GM19452 (cell line): ENCODE results near the gene EID3.
"Not testable (repeated sequence)": the region's sequence is repeated elsewhere in the genome, so short reads cannot be mapped to it uniquely, and the experiment has no call there.

ENCODE experiments used
- ATAC-seq: cut with Tn5 transposase; IDR thresholded peaks from one replicate; pipeline ENCODE4 v1.9.1; 2021; ENCODE audit not compliant: unreplicated experiment

The EID3 gene

DNA sequence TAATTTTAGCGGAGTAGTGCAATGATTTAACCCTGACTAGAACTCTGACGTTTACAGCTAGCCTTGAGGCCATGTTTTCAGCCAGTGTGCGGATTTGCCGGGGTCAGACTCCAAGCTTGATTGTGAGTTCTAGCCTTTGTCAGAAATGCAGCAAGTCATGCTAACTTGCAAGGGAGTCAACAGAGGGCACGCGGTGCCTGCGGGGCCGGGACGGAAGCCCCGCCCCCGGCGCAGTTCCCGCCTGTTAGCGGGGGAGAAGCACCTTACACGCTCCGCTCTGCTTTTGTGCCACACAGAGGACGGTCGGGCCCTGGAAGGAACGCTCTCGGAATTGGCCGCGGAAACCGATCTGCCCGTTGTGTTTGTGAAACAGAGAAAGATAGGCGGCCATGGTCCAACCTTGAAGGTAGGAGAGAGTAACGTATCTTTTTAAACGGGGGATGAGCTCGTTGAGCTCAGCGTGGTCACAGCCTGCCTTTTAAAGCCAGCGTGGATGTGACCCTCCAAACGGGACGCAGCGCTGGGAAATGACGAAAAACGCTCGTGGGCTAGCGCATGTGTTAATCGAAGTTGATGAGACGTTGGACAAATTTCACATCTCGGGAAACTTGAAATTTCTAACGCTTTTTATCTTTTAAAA lies 14.8 kb upstream of the EID3 start:
- peak; percentile 57 for ATAC-seq

DNA sequence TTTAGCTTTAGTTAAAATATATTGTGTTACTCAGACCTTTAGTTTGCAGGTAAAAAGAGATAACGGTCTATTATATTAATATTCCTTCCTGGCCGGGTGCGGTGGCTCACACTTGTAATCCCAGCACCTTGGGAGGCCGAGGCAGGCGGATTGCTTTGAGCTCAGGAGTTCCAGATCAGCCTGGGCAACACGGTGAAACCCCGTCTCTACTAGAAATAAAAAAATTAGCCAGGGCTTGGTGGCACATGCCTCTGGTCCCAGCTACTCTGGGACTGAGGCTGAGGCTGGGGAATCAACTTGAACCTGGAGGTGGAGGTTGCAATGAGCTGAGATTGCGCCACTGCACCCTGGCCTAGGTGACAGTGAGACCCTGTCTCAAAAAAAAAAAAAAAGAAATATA lies 13.2 kb upstream of the EID3 start:
- no peak for ATAC-seq

DNA sequence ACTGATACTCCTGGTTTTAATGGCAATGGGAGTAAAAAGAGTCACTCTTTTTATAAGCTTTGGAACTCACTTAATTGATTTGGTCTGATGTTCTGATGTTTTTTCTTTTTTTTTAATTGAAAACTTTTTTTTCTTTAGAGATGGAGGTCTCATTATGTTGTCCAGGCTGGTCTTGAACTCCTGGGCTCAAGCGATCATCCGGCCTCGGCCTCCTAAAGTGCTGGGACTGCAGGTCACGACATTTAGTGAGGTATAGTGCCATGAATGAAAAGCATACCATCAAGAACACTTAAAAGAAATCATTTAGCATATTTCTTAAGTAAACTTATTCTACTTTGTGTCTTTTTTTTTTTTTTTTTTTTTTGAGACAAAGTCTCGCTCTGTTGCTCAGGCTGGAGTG lies 12.7 kb upstream of the EID3 start:
- no peak for ATAC-seq

DNA sequence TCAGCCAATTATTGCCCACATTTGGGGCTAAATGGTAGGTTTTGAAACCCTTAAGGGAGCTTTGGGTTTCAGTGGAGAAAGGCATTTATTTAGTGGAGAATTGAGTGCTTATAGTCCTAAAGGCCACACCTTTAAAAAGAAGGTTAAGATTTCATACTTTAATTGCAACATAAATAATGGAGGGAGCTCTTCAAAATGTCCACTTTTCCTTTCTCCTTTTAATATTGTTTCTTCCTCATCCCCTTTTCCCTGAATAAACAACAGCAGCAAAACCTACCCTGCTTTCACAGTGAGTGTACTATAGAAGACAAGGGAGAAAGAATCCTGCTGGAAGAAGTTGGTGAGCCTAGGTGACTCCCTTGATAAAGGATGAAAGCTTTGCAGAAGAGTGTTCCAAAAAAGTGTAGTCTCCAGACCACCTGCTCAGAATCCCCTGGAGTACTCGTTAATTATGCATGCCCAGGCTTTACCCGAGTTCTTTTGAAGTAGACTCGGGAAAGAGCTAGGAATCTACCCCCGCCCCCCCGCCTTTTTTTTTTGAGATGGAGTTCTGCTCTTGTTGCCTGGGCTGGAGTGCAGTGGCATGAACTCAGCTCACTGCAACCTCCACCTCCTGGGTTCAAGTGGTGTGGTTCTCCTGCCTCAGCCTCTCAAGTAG lies 11.5 kb upstream of the EID3 start:
- ATAC-seq = no peak

DNA sequence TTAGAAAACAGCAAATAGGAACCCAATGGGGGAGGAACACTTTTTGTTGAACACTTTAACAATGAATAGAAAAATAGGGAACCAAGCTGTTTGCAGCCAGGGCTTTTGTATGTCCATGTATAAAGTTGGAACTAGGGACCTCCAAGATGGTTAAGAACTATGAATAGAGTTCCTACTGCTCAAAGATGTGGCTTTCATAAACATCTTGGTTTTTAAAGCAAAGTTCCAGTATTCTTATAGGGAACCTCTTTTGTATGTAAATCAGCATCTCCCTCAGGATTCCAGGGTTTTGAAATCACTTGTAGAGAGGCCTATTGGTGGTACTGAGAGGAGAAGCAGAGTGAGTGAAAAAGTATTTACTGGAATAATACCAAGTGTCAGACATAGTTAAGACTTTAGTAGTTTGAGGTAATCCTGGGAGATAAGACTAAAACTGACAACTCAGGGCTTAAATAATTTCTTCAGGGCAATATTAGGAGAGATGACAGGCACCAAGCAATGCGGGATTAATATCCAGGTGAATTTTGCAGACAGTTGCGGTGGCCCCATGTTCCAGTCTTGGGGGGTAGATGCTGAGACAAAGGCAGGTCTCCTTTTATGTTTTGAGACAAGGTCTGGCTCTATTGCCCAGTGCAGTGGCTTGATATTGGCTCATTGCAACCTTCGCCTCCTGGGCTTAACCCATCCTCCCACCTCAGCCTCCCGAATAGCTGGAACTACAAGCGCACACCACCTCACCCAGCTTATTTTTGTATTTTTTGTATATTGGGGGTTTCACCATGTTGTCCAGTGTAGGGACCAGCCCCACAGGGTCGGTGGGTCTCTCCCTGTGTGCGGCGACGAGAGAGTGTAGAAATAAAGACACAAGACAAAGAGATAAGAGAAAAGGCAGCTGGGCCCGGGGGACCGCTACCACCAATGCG lies 10.4 kb upstream of the EID3 start:
- no peak for ATAC-seq

DNA sequence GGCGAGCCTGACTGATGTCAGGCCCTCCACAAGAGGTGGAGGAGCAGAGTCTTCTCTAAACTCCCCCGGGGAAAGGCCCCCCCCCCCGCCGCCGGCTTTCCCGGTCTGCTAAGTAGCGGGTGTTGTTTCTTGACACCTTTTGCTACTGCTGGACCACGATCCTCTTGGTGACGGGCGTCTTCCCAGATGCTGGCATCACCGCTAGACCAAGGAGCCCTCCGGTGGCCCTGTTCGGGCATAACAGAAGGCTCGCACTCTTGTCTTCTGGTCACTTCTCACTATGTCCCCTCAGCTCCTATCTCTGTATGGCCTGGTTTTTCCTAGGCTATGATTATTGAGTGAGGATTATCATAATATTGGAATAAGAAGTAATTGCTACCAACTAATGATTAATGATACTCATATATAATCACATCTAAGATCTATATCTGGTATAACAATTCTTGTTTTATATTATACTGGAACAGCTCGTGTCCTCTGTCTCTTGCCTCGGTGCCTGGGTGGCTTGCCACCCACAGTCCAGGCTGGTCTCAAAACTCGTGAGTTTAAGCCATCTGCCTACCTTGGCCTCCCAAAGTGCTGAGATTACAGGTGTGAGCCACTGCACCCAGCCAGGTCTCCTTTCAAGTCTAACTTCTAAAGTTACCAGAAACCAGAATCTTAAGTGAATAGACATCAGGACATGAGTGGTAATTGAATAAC lies 9.2 kb upstream of the EID3 start:
- ATAC-seq = not testable (repeated sequence)

DNA sequence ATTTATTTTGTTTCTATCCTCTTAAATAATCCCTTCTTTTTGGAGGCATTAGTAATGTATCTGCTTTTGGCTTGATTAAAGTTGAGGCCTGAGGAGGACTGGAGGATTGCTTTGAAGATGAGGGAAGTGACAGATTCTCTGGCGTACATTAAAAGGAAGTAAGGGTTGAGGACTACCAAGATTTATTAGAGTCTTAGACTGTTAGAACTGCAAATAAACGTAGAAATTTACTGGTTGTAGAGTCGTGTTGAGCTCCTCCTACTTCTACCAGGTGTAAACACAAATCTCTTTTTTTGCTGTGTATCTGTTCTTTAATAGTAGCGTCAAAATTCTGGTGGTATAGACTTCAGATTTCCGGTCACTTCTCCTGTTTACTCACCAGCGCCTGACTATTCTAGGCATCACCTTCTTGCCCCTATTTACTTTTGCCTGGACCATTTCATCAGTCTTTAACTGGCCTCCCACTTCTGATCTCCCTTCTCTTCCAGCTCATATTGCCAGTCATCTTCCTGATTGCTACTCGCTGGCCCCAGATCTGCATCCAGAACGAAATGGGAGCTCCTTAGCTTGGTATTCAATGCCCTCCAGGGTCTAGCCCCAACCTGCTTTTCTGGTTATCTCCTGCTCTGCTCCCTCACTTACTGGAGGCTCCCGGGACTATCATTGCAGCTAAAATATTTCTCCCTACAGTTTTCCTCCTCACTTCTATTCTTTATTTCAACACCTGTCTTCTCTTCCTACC lies 8.4 kb upstream of the EID3 start:
- no peak for ATAC-seq

DNA sequence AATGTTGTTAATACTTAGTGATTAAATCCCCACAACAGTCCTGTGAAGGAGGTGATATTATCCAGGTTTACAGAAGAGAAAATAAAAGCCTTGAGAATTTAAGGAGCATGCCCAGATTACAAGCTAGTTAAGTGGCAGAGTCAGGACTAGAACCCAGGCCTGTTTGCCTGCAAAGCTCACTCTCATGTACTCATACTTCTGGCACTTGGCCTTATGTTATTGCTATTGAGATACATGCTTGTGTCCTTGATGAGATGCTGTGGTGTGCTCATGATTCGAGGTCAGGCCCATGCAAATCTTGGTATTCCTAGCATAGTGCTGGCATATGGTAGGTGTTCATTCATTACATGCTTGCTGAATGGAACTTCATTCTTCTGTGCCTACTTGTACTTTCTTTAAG lies 7.6 kb upstream of the EID3 start:
- ATAC-seq = no peak

DNA sequence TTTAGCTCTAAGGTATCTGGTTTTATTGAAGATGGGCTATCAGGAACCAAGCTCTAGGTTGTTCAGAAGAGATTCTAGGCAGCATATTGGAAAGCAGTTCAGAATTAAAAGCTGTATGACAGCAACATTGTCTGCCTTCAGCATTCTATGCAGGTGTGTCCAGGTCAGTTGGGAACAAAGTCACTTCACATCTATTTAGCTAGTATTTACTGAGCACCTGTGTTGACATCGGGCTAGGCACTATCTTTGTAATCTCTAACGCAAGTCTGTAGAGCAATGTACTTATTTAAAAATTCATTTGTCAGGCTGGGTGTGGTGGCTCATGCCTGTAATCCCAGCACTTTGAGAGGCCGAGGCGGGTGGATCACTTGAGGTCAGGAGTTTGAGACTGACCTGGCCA lies 6.8 kb upstream of the EID3 start:
- ATAC-seq = no peak

DNA sequence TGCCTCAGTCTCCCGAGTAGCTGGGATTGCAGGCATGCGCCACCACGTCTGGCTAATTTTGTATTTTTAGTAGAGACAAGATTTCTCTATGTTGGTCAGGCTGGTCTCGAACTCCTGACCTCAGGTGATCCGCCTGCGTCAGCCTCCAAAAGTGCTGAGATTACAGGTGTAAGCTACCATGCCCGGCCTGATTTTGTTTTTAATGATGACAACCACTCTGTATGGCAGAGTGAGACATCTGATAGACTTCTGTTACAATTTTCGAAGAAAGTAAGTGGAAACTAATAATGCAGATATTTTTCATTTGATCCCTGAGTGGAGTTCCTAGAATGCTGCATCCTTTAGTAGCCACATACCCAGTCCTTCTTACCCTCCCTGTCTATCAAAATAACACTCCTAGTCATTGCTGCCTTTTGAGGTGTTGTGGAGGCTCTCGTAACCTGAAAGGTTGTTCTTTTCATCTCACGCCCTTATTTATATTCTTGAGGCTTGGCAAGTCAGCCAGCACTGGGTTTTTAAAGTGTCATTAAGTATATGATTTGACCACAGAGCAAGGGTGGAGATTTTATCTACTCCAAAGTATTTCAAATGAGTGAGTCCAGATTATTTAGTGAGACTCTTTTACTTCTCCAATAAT lies 5.9 kb upstream of the EID3 start:
- no peak for ATAC-seq

DNA sequence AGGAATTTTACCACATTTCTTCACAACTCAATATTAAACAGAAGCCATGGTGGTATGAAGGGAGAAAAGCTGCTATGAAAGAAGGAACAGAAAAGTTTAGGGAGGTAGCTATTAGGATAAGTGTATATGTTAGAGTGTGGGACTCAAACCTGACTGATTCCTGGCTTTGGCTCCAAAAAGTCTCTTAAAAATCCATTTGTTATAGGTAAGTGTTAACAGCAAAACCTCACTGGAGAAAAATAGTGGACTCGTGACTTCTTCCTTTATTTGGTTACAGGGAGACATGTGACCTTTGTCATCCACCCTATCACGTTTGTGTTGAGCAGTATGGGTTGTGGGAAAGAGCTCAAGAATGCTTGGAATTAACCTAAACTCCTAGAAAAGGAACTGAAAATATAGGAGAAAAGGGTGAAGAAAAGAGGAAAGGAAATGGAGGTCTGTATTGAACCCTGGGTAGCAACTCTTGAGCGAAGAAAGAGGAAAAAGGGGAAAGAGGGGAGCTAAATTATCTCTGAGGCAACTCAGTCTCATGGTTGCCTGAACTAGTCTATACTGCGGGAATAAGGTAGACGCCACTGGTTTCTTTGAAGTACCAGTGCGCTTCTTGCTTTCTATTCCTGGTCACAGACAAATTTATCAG lies 3.6 kb upstream of the EID3 start:
- ATAC-seq = no peak

DNA sequence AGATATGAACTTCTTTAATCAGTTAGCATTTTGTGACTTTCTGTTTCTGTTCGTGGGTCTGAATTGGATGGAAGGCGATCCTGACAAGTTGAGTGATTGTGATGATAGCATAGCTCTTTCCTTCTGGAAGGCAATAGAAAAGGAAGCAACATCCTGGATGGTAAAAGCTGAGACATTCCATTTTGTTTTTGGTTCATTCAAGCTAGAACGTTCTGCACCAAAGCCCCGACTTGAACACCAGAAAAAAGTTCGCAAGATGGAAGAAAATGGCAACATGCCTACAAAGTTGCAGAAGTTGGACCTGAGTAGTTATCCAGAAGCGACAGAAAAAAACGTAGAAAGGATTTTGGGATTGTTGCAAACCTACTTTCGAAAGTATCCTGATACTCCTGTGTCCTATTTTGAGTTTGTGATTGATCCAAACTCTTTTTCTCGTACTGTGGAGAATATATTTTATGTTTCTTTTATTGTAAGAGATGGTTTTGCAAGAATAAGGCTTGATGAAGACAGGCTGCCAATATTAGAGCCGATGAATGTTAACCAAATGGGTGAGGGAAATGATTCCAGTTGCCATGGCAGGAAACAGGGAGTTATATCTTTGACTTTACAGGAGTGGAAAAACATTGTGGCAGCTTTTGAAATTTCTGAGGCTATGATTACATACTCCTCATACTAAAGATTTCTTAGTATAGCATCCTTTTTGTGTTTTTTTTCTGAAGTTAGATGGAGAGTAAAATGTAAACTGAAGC lies 896 bp downstream of the EID3 start:
- ATAC-seq = no peak

DNA sequence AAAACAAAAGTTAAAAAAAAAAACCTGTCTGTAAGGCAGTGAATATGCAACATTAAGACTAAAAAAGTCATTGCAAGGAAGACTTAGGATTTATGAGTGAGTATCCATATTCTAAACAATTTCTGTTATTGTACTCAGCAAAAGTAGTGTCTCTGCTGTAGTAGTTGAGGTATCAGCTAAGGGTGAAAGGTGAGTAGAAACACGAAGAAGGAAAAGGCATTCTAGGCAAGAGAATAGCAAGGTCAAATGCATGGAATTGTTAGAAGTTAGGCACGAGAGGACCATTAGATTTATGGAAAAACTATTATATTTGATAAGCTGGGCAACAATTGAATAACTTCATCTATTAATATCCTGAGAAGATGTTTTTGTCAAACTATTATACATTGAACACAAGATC lies 1.8 kb downstream of the EID3 start:
- ATAC-seq = no peak

DNA sequence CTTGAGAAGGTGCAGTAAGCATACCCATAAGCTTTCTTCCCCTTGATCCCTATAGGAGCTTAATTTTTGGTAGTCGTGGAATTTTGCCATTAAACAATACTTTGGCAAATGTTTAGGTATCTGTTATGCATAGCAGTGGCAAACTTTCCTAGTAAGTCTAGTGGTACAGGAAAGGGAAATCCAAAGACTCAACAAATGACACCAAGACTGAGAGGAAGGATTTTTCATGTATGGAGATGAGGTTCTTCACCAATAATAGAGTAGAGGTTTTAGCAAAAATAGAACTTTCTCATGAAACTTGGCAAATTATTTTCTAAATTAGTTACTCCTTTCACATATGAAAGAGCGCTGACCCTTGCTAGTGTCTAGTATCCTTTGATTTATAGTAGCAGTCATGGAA lies 2.8 kb downstream of the EID3 start:
- no peak for ATAC-seq

DNA sequence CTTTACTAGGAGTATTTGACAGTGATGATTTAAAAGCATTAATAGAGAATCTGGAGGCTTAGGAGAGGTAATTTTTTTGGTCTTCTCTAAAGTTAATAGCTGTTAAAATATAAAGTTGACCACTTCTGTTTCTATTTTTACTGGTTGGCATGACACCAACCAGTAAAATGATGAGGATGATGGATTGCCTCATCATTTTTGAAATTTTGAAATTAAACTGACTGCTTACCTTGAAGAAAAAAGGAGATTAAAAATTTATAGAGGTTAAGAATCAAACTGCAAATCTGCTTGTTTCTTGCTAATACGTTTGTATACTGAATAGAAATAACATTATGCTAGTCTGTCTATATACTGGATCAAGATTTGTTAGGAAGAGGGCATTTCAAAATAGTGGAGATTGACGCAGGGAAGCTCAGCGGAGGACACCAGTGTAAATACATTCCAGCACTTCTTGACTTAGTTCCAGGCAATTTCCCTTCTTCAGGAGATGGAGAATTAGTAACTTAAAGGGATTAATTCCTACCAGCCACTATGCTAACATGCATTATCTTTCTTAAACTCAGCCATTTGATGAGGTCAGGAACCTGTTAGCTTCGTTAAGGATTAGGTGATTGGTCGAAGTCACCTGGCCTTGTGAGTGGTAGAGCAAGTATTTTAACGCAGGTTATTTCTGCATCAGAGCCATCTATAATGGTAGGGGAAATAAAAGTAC lies 3.6 kb downstream of the EID3 start:
- no peak for ATAC-seq

DNA sequence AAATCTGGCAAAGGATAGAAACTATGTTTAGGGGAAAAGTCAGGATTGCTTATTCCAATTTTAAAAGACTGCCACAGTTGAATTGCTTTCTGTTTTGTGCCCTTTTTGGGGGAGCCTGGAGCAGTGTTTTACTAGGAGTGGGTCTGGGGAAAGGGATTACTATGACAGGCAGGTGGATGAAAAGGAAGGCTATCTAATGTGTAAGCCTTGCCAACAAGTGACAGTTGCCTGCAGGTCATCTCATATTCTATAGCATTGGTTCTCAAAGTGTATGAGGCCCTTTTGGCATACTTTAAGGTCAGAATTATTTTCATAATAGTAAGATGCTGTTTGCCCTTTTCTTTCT lies 4.1 kb downstream of the EID3 start:
- no peak for ATAC-seq

DNA sequence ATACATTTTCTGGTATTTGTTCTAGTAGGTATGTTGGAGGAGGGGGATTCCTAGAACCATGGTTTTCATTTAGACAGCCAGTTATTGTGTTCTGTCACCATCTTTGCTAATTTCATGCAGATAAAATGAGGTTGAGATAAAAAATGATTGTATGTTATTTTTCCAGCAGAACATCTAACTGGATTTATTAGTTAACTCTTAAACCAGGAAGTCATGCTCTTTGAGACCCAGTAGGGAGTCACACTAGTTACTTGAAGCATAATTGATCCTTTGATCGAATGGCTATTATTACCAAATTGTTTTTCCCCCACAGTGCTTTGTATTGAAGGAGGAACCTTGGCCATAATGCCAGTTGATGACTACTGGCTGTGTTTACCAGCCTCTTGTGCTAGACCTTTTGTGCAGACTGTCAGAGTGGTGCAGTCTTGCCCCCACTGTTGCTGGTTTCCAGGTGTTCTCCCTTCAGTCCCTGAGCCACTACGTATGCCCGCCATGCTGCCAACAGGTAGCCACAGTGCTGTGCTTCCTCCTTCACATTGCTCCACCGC lies 6.0 kb downstream of the EID3 start:
- ATAC-seq = no peak
